Endometrial microvascular endothelial cells (primary cell): ENCODE measurements around the gene PGGT1B. TPM values are rescaled to one million over a fixed set of nuclear protein-coding genes. Genes with fewer than 3 reads are reported as not detected.

Experiments used
- in situ Hi-C: cut with HindIII; loops from 2 replicates; pipeline ENCODE4 v1.10.0; 2017; ENCODE audit warnings: low sequenced_read_pairs, low pct_unique_long_range_greater_than_20kb; ENCODE audit errors: inconsistent ontology term
- total RNA-seq: library from RNA; depleted of rRNA; stranded (reverse); fragments of >200 nt; gene quantifications from one replicate; pipeline ENCODE4 v1.2.3, GENCODE V29; 2015; ENCODE audit errors: inconsistent ontology term

The PGGT1B gene
- 5.2 TPM for total RNA-seq

GRCh38 chr5:115262321-115263077 is at the start of gene PGGT1B:
PGGT1B (minus strand) TSS chr5:115262877; CDS start chr5:115262851, 26 bp downstream.
- in situ Hi-C loops = no loop called here

GRCh38 chr5:115309751-115310370 is 47.2 kb upstream of the PGGT1B start:
- in situ Hi-C loops = loop anchor here (25.0 kb wide), 1 partner anchor 227 kb away; the partner anchor contains the start of gene FEM1C

GRCh38 chr5:115308815-115309214 is 46.1 kb upstream of the PGGT1B start:
- in situ Hi-C loops = loop anchor here (25.0 kb wide), 1 partner anchor 228 kb away; the partner anchor contains the start of gene FEM1C

- in situ Hi-C loops = loop anchor here (25.0 kb wide), 1 partner anchor 231 kb away; the partner anchor contains the start of gene FEM1C
Observed at GRCh38 chr5:115306011-115306536, 43.4 kb upstream of the PGGT1B start.

- in situ Hi-C loops = loop anchor here (25.0 kb wide), 1 partner anchor 233 kb away; the partner anchor contains the start of gene FEM1C
Observed at GRCh38 chr5:115304496-115304895, 41.8 kb upstream of the PGGT1B start.

- in situ Hi-C loops = no loop called here
Observed at GRCh38 chr5:115298811-115299210, 36.1 kb upstream of the PGGT1B start.

- in situ Hi-C loops = no loop called here
Observed at GRCh38 chr5:115297031-115297430, 34.4 kb upstream of the PGGT1B start.

GRCh38 chr5:115296124-115297022 is 33.7 kb upstream of the PGGT1B start, which contains the start of gene CCDC112:
CCDC112 (minus strand) TSS chr5:115296654; CDS start chr5:115296543, 111 bp downstream.
- in situ Hi-C loops = no loop called here

- in situ Hi-C loops = no loop called here
Observed at GRCh38 chr5:115295777-115296123, 33.1 kb upstream of the PGGT1B start.

- in situ Hi-C loops = no loop called here
Observed at GRCh38 chr5:115291397-115291796, 28.7 kb upstream of the PGGT1B start.

GRCh38 chr5:115289104-115289503 is 26.4 kb upstream of the PGGT1B start:
- in situ Hi-C loops = no loop called here

- in situ Hi-C loops = no loop called here
Observed at GRCh38 chr5:115284021-115284420, 21.3 kb upstream of the PGGT1B start.

GRCh38 chr5:115282131-115282530 is 19.5 kb upstream of the PGGT1B start:
- in situ Hi-C loops = no loop called here

GRCh38 chr5:115274584-115274983 is 11.9 kb upstream of the PGGT1B start:
- in situ Hi-C loops = no loop called here

- in situ Hi-C loops = no loop called here
Observed at GRCh38 chr5:115272297-115272958, 9.8 kb upstream of the PGGT1B start.

GRCh38 chr5:115271295-115272050 is 8.8 kb upstream of the PGGT1B start:
- in situ Hi-C loops = no loop called here

GRCh38 chr5:115267617-115268016 is 4.9 kb upstream of the PGGT1B start:
- in situ Hi-C loops = no loop called here

- in situ Hi-C loops = no loop called here
Observed at GRCh38 chr5:115265220-115265619, 2.5 kb upstream of the PGGT1B start.
